Cardiac muscle cell (in vitro differentiated cells and primary cell): ENCODE data around the gene ABCG1. TPM values are rescaled to one million over a fixed set of nuclear protein-coding genes. Genes with fewer than 3 reads are reported as not detected.

Source experiments
- DNase-seq, 2 donors: peaks; one replicate each; pipeline versions ENCODE4 v3.0.0 to v3.0.0-alpha.2; 2010 to 2017; ENCODE audit warnings: low read depth in 1 of 2, low spot score in 1 of 2
- H3K27ac ChIP-seq: fragments of 200-600 bp; sonication (generic); 2 replicates; pipeline ENCODE4 v1.5.1; 2016
- H3K27me3 ChIP-seq: fragments of 200-600 bp; sonication (generic); 2 replicates; pipeline ENCODE4 v1.6.0; 2016; ENCODE audit warnings: control low read depth
- H3K36me3 ChIP-seq: fragments of 200-600 bp; sonication (generic); 2 replicates; pipeline ENCODE4 v1.5.1; 2016; ENCODE audit warnings: control low read depth
- H3K4me1 ChIP-seq: fragments of 200-600 bp; sonication (generic); 2 replicates; pipeline ENCODE4 v1.8.1; 2017; ENCODE audit warnings: low read depth, mild to moderate bottlenecking, mixed run types
- H3K4me3 ChIP-seq: fragments of 200-600 bp; sonication (generic); 2 replicates; pipeline ENCODE4 v1.5.1; 2016; ENCODE audit warnings: mild to moderate bottlenecking
- H3K9me3 ChIP-seq: fragments of 200-600 bp; sonication (generic); 2 replicates; pipeline ENCODE4 v1.5.1; 2017; ENCODE audit warnings: low read depth, mild to moderate bottlenecking, control low read depth
- polyA plus RNA-seq: library from polyadenylated mRNA; unstranded; fragments of >200 nt; fragmentation: Nextera tagmentation; extraction: Ambion mirVana; gene quantifications from 2 replicates; pipeline ENCODE4 v1.2.1, GENCODE V29; 2016
- total RNA-seq: library from RNA; depleted of rRNA; stranded (reverse); fragments of >200 nt; gene quantifications from 2 replicates; pipeline ENCODE4 v1.2.3, GENCODE V29; 2016
- TF ChIP-seq, protein P1 (sequence below): IDR thresholded peaks from 2 replicates; pipeline ENCODE4 v1.5.1; 2012; ENCODE audit warnings: low read depth, mild to moderate bottlenecking, low read length

ABCG1 gene
- total and polyA plus RNA-seq, 2 experiments from 2014 or later: 4.0 to 4.9 TPM

DNA sequence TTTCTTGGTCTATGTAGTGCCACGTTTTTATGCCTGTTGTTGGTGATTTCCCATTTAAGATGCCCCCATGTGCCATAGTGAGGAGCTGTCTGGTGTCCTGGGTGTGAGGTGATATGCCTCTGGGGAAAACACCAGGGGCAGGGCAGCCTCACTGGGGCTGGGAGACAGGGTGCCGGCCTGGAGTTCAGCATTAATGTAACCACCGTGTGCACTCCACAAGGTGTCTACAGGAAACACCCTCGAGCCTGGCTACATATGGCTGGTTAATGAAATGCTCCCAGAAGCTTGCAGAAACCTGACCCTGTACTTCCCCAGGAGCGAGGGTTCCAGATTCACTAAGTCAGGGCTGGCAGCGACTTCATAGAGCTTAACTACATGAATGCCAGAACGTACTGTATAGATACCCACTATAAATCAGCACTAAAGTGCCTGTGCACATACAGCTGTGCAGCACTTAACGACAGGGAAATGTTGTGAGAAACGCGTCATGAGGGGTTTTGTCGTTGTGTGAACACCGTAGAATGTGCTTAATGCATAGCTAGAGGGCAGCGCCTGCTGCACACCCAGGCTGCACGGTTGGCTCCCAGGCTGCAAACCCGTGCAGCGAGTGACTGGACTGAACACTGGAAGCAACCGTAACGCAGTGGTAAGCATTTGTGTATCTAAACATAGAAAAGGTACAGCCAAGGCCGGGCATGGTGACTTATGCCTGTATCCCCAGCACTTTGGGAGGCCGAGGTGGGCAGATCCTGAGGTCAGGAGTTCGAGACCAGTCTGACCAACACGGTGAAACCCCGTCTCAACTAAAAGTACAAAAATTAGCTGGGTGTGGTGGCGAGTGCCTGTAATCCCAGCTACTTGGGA, 121.5 kb downstream of the ABCG1 start:
- Histone ChIP-seq H3K27me3 (no peaks in the 10 kb centered on the region), H3K4me1 (no peaks in the 10 kb centered on the region), H3K9me3 (no peaks in the 10 kb centered on the region), H3K4me3 (no peak overlapping the region), H3K36me3 (no peaks in the 10 kb centered on the region), H3K27ac (no peak overlapping the region)
- DNase-seq: no peak
- TF ChIP-seq, protein P1, sequence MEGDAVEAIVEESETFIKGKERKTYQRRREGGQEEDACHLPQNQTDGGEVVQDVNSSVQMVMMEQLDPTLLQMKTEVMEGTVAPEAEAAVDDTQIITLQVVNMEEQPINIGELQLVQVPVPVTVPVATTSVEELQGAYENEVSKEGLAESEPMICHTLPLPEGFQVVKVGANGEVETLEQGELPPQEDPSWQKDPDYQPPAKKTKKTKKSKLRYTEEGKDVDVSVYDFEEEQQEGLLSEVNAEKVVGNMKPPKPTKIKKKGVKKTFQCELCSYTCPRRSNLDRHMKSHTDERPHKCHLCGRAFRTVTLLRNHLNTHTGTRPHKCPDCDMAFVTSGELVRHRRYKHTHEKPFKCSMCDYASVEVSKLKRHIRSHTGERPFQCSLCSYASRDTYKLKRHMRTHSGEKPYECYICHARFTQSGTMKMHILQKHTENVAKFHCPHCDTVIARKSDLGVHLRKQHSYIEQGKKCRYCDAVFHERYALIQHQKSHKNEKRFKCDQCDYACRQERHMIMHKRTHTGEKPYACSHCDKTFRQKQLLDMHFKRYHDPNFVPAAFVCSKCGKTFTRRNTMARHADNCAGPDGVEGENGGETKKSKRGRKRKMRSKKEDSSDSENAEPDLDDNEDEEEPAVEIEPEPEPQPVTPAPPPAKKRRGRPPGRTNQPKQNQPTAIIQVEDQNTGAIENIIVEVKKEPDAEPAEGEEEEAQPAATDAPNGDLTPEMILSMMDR: no peak

DNA sequence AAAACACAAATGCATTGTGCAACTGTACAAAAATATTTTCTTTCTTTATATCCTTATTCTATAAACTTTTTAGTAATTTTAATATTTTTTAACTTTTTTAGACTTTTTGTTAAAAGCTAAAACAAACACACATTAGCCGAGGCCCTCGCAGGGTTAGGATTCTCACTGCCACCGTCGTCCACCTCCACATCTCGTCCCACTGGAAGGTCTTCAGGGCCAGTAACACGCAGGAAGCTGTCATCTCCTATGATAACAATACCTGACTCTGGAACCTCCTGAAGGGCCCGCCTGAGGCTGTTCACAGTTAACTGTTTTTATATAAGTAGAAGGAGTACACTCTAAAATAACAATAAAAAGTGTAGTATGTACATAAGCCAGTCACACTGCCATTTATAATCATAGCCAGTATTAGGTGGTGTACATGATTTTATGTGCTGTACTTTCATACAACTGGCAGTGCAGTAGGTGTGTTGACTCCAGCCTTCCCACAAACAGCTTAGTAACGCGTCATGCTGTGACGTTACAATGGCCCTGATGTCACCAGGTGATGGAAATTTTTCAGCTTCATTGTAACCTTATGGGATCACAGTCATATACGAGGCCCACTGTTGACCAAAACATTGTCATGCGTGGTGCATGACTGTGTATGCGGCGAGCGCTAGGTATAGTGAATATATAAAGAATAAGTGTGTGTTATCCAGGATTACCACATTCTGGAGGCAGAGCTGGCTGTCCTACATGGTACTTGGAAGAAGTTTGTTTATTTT, 123.0 kb downstream of the ABCG1 start:
- DNase-seq: no peak

DNA sequence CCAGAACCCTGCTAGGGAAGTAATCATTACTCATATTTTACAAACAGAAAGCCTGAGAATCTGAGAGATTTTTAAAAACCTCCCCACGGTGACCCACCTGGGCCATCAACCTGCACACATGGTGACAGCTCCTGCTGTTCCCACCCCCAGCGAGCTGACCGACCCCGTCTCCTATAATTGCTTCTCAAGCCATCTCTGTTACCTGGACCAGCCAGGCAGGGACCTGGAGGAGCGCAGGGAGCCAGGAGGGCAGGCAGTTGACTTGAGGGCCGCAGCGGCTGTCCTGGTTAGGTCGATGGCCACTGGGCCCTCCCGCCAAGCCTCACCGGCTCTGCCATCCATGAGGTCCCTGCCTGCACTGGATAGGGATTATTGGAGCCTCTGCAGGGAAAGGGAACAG, 124.2 kb downstream of the ABCG1 start:
- DNase-seq: no peak

More for the DNA sequence above, 123.0 kb downstream of the ABCG1 start:
- TF ChIP-seq, protein P1: no peak
- Histone ChIP-seq H3K9me3 (no peaks in the 10 kb centered on the region), H3K4me3 (no peak overlapping the region), H3K36me3 (no peaks in the 10 kb centered on the region), H3K4me1 (no peaks in the 10 kb centered on the region), H3K27me3 (no peaks in the 10 kb centered on the region), H3K27ac (no peak overlapping the region)

DNA sequence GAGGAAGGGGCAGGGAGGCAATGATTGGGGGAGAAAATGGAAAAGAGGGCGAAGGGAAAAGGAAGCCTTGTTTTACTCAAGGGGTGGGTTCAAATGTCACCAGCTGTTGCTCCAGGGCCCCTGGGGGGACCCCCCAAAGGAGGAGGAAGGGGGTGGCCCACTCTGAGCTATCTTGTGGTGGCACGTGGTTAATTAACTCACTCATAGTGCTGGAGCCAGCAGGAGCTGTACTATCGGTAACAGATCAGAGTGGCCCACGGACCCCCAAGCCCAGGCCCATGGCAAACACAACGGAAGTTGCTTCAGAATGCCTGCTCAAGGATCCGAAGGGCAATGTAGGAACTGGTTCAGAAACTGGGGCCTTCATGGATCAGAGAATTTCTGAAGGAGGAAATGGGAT, 124.6 kb downstream of the ABCG1 start:
- no peak overlapping the region for H3K27ac ChIP-seq
- no peak overlapping the region for H3K4me3 ChIP-seq
- no peaks in the 10 kb centered on the region for H3K9me3 ChIP-seq
- no peaks in the 10 kb centered on the region for H3K27me3 ChIP-seq
- no peak for DNase-seq
- H3K36me3 ChIP-seq: no peaks in the 10 kb centered on the region
- no peaks in the 10 kb centered on the region for H3K4me1 ChIP-seq
- TF ChIP-seq, protein P1: no peak

More for the DNA sequence above, 124.2 kb downstream of the ABCG1 start:
- Histone ChIP-seq H3K27ac (no peak overlapping the region), H3K4me1 (no peaks in the 10 kb centered on the region), H3K4me3 (no peak overlapping the region), H3K36me3 (no peaks in the 10 kb centered on the region), H3K27me3 (no peaks in the 10 kb centered on the region), H3K9me3 (no peaks in the 10 kb centered on the region)
- TF ChIP-seq, protein P1: no peak

DNA sequence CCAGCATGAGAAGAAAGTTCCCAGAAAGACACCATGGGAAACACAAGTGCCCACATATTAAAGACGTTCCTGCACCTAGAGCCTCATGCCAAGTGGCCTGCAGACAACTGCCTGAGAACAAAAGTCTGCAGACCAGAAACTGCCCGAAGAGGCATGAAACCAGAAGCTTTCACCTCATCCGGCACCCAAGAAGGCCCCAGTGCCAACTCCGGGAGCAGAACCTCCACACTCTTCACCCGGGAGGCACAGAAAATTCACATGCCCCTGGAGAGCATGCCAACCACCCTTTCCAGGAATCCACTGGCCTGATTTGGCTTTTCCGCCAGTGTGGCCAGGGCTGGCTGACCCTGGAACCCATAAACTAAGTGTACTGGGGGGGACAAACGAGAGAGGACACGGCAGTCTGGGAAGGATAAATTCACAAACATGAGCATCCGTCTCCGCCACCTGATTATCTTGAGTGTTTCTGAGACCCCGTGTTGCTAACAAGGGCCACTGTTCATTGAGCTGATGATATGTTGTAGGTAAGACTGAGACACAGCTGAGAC, 125.1 kb downstream of the ABCG1 start:
- TF ChIP-seq, protein P1: no peak
- Histone ChIP-seq H3K27ac (no peak overlapping the region), H3K27me3 (no peaks in the 10 kb centered on the region), H3K36me3 (no peaks in the 10 kb centered on the region), H3K4me3 (no peak overlapping the region), H3K9me3 (no peaks in the 10 kb centered on the region), H3K4me1 (no peaks in the 10 kb centered on the region)
- no peak for DNase-seq
